HepG2 (cell line): ENCODE measurements around the gene IFIT1B. TPM values are rescaled to one million over a fixed set of nuclear protein-coding genes. Genes with fewer than 3 reads are reported as not detected.
A peak's percentile ranks its signal among the peaks of the same experiment; 100 is the strongest.

Source experiments
- AGO1 ChIP-seq: fragments of 200-400 bp; formaldehyde crosslinking; IDR thresholded peaks from 2 replicates; pipeline ENCODE4 v1.6.1; 2017; ENCODE audit warnings: mild to moderate bottlenecking, low read depth, low read length, moderate library complexity; ENCODE audit not compliant: poor library complexity, severe bottlenecking
- ARNTL ChIP-seq: sonication (generic); formaldehyde crosslinking; IDR thresholded peaks from 2 replicates; pipeline ENCODE4 v1.4.0; 2020; ENCODE audit warnings: mild to moderate bottlenecking, missing genetic modification reagents
- CBX5 ChIP-seq: sonication (generic); formaldehyde crosslinking; IDR thresholded peaks from 2 replicates; pipeline ENCODE4 v1.4.0; 2020; ENCODE audit warnings: missing genetic modification reagents, borderline replicate concordance
- DZIP1 ChIP-seq: sonication (generic); formaldehyde crosslinking; IDR thresholded peaks from 2 replicates; pipeline ENCODE4 v1.5.0; 2020; ENCODE audit warnings: mild to moderate bottlenecking, missing genetic modification reagents
- HES4 ChIP-seq: sonication (generic); formaldehyde crosslinking; IDR thresholded peaks from 2 replicates; pipeline ENCODE4 v1.9.0; 2021; ENCODE audit warnings: mild to moderate bottlenecking, missing genetic modification reagents, borderline replicate concordance
- HOXA5 ChIP-seq: sonication (generic); formaldehyde crosslinking; IDR thresholded peaks from 2 replicates; pipeline ENCODE4 v1.4.0; 2020; ENCODE audit warnings: missing genetic modification reagents
- IRF9 ChIP-seq: sonication (generic); formaldehyde crosslinking; IDR thresholded peaks from 2 replicates; pipeline ENCODE4 v1.8.0; 2022; ENCODE audit warnings: missing genetic modification reagents, mild to moderate bottlenecking, borderline replicate concordance
- IRX3 ChIP-seq: sonication (generic); formaldehyde crosslinking; IDR thresholded peaks from 2 replicates; pipeline ENCODE4 v1.8.1; 2023; ENCODE audit warnings: mild to moderate bottlenecking, low read depth, missing genetic modification reagents, borderline replicate concordance
- KLF16 ChIP-seq, 2 experiments: sonication (generic) in 1 of 2; formaldehyde crosslinking in 1 of 2; IDR thresholded peaks; 2 replicates each; pipeline versions ENCODE4 v1.6.1 to v1.8.0; 2016 to 2023; ENCODE audit warnings: missing genetic modification reagents in 2 of 2, missing compliant biosample characterization in 1 of 2
- MED8 ChIP-seq: sonication (generic); formaldehyde crosslinking; IDR thresholded peaks from 2 replicates; pipeline ENCODE4 v1.8.1; 2023; ENCODE audit warnings: mild to moderate bottlenecking, missing genetic modification reagents; ENCODE audit not compliant: insufficient replicate concordance
- MEIS1 ChIP-seq: sonication (generic); formaldehyde crosslinking; IDR thresholded peaks from 2 replicates; pipeline ENCODE4 v1.9.0; 2021; ENCODE audit warnings: mild to moderate bottlenecking, missing genetic modification reagents, moderate library complexity, borderline replicate concordance
- MXI1 ChIP-seq: IDR thresholded peaks from 3 replicates; pipeline ENCODE4 v1.6.1; 2012; ENCODE audit warnings: low read depth, low read length, inconsistent platforms, borderline replicate concordance
- NKX3-1 ChIP-seq: sonication (generic); formaldehyde crosslinking; IDR thresholded peaks from 2 replicates; pipeline ENCODE4 v1.5.0; 2020; ENCODE audit warnings: missing genetic modification reagents
- PHF20 ChIP-seq: sonication (generic); formaldehyde crosslinking; IDR thresholded peaks from 2 replicates; pipeline ENCODE4 v1.5.0; 2020; ENCODE audit warnings: mild to moderate bottlenecking, missing genetic modification reagents
- SP5 ChIP-seq: IDR thresholded peaks from 2 replicates; pipeline ENCODE4 v1.6.1; 2016; ENCODE audit warnings: low read depth, borderline replicate concordance
- XRCC5 ChIP-seq: fragments of 200-400 bp; formaldehyde crosslinking; optimal IDR thresholded peaks from 2 replicates; pipeline ENCODE3; 2017; ENCODE audit warnings: mild to moderate bottlenecking, low read length
- YEATS4 ChIP-seq: sonication (generic); formaldehyde crosslinking; IDR thresholded peaks from 2 replicates; pipeline ENCODE4 v1.4.0; 2020; ENCODE audit warnings: missing genetic modification reagents, borderline replicate concordance
- ZNF136 ChIP-seq: sonication (generic); formaldehyde crosslinking; IDR thresholded peaks from 2 replicates; pipeline ENCODE4 v1.8.1; 2022; ENCODE audit warnings: low read depth, mild to moderate bottlenecking, moderate library complexity, missing genetic modification reagents
- ZNF264 ChIP-seq: sonication (generic); formaldehyde crosslinking; IDR thresholded peaks from 2 replicates; pipeline ENCODE4 v1.4.0; 2020; ENCODE audit warnings: missing genetic modification reagents
- ZNF282 ChIP-seq: fragments of 450-650 bp; IDR thresholded peaks from 2 replicates; pipeline ENCODE4 v1.6.1; 2018; ENCODE audit not compliant: partially characterized antibody
- ZNF350 ChIP-seq: sonication (generic); formaldehyde crosslinking; IDR thresholded peaks from 2 replicates; pipeline ENCODE4 v1.4.0; 2020; ENCODE audit warnings: mild to moderate bottlenecking, low read depth, missing genetic modification reagents, borderline replicate concordance
- ZNF367 ChIP-seq: sonication (generic); formaldehyde crosslinking; IDR thresholded peaks from 2 replicates; pipeline ENCODE4 v1.4.0; 2020; ENCODE audit warnings: missing genetic modification reagents, borderline replicate concordance
- ZNF562 ChIP-seq: sonication (generic); formaldehyde crosslinking; IDR thresholded peaks from 2 replicates; pipeline ENCODE4 v1.8.0; 2022; ENCODE audit warnings: missing genetic modification reagents, borderline replicate concordance
- ZNF747 ChIP-seq: sonication (generic); formaldehyde crosslinking; IDR thresholded peaks from 2 replicates; pipeline ENCODE4 v1.8.1; 2023; ENCODE audit warnings: missing genetic modification reagents, mild to moderate bottlenecking, borderline replicate concordance
- ZNF841 ChIP-seq: sonication (generic); formaldehyde crosslinking; IDR thresholded peaks from 2 replicates; pipeline ENCODE4 v1.8.1; 2023; ENCODE audit warnings: missing genetic modification reagents, borderline replicate concordance
- ZSCAN30 ChIP-seq: sonication (generic); formaldehyde crosslinking; IDR thresholded peaks from 2 replicates; pipeline ENCODE4 v1.5.0; 2020; ENCODE audit warnings: mild to moderate bottlenecking, missing genetic modification reagents
- polyA plus RNA-seq, 8 experiments: library from polyadenylated mRNA; depleted of rRNA in 3 of 8; stranded (reverse) in 7 of 8; unstranded in 1 of 8; fragments of >200 nt; fragmentation: Illumina TruSeq in 4 of 8; extraction: Trizol in 4 of 8; gene quantifications; 2 replicates each; pipeline versions ENCODE4 v1.2.1 to v1.2.3, GENCODE V29; 2011 to 2016; ENCODE audit warnings: low read depth in 4 of 8, missing spikeins in 1 of 8, mixed read lengths in 1 of 8; ENCODE audit not compliant: insufficient read depth in 1 of 8
- total RNA-seq, 5 experiments: library from RNA; depleted of rRNA; stranded (reverse); fragments of >200 nt; fragmentation: Illumina TruSeq; extraction: Trizol; gene quantifications; 2 replicates each; pipeline ENCODE4 v1.2.3, GENCODE V29; 2016; ENCODE audit warnings: low read depth in 1 of 5

Gene IFIT1B
- total and polyA plus RNA-seq, 2 of the 13 experiments (the other 11 are each of a cell fraction or from before 2014, with no cell fraction given), result not detected

- TF ChIP-seq ZNF350, result peak; percentile 71; the same call in 1 of the 2 replicates
- no peak for TF ChIP-seq XRCC5
- TF ChIP-seq ZNF562 (CRISPR knock-in tag), result no peak
- 0 out of 2 replicates have a peak, but pooled peaks have one; percentile 28 for TF ChIP-seq CBX5
- 0 out of 2 replicates have a peak, but pooled peaks have one; percentile 7 for TF ChIP-seq YEATS4 (CRISPR knock-in tag)
- peak; percentile 14 for TF ChIP-seq HES4
- no peak for TF ChIP-seq HOXA5 (CRISPR knock-in tag)
- TF ChIP-seq MXI1, result no peak
- TF ChIP-seq KLF16 (CRISPR knock-in tag; IDR thresholded peaks at IDR 0.05), result no peak
- no peak for TF ChIP-seq ZNF282
- TF ChIP-seq ZNF367 (CRISPR knock-in tag), result no peak
- TF ChIP-seq MEIS1 (CRISPR knock-in tag), result peak; percentile 21; the same call in 1 of the 2 replicates
- no peak for TF ChIP-seq ZNF264
- no peak for TF ChIP-seq ZNF841 (CRISPR knock-in tag)
- TF ChIP-seq SP5 (CRISPR knock-in tag), result no peak
- peak; percentile 41; the same call in 1 of the 2 replicates for TF ChIP-seq DZIP1
- TF ChIP-seq IRF9 (CRISPR knock-in tag), result peak; percentile 31; the same call in 1 of the 2 replicates
- TF ChIP-seq PHF20 (CRISPR knock-in tag), result peak; percentile 53; the same call in 1 of the 2 replicates
- no peak; the same call in 1 of the 2 replicates for TF ChIP-seq NKX3-1 (CRISPR knock-in tag)
- peak; percentile 81; the same call in 1 of the 2 replicates for TF ChIP-seq IRX3 (CRISPR knock-in tag)
- TF ChIP-seq ZNF747 (CRISPR knock-in tag), result 0 out of 2 replicates have a peak, but pooled peaks have one; percentile 28
- TF ChIP-seq ARNTL, result no peak
- TF ChIP-seq ZNF136 (CRISPR knock-in tag), result no peak; the same call in 1 of the 2 replicates
- no peak for TF ChIP-seq ZSCAN30
- no peak for TF ChIP-seq MED8 (CRISPR knock-in tag)
- TF ChIP-seq AGO1, result no peak
These were observed 37.3 kb downstream of the IFIT1B start (continued) for GRCh38 chr10:89414879-89415821.
